AG10803 (cell line): ENCODE data around the gene MDM4.

ENCODE experiments used
- DNase-seq: peaks from one replicate; pipeline ENCODE4 v3.0.0; 2010; ENCODE audit warnings: low read depth
- H3K4me3 ChIP-seq: 2 replicates; pipeline ENCODE4 v1.5.1; 2011; ENCODE audit warnings: mild to moderate bottlenecking, low read length, control low read depth
- TF ChIP-seq, protein P1 (sequence below): conservative IDR thresholded peaks from 2 replicates; pipeline ENCODE4 v1.5.1; 2011; ENCODE audit warnings: mild to moderate bottlenecking, low read length, control low read depth, inconsistent platforms

MDM4 gene

DNA sequence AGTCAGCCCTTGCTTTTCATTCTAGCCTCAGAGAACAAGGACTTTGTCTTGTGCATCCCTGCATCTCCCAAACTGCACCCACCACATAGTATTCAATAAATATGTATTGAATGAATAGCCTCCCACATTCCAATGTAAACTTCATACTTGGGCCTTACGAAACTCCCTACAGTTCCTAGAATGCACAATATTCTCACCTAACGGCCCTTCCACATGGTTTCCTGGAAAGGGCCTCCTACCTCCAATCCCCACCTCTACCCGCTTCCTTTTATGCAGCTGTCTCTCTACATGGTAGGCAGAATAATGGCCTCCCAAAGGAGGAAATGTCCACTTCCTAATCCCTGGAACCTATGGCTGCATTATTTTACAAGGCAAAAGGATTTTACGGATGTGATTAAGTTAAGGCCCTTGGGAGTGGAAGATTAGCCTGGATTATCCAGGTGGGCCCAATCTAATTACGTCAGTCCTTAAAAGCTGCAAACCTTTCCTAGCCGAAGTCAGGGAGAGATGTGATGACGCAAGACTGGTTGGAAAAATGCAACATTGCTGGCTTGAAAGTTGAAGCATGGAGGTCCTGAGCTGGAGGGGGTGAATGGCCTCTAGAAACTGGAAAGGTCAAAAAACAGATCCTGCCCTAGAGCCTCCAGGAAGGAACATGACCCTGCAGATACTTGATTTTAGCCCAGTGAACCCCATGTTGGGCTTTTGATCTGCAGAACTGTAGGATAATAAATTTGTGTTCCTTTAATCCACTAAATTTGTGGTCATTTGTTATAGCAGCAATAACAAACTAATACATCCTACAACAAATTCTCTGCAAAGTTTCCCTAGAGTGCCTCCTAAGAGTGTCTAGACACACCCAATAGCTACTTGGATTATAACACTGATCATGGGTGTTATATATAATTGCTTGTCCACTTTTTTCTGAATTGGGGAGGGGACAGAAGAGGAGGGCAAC, 16.4 kb upstream of the MDM4 start:
- DNase-seq = no peak
- TF ChIP-seq, protein P1, sequence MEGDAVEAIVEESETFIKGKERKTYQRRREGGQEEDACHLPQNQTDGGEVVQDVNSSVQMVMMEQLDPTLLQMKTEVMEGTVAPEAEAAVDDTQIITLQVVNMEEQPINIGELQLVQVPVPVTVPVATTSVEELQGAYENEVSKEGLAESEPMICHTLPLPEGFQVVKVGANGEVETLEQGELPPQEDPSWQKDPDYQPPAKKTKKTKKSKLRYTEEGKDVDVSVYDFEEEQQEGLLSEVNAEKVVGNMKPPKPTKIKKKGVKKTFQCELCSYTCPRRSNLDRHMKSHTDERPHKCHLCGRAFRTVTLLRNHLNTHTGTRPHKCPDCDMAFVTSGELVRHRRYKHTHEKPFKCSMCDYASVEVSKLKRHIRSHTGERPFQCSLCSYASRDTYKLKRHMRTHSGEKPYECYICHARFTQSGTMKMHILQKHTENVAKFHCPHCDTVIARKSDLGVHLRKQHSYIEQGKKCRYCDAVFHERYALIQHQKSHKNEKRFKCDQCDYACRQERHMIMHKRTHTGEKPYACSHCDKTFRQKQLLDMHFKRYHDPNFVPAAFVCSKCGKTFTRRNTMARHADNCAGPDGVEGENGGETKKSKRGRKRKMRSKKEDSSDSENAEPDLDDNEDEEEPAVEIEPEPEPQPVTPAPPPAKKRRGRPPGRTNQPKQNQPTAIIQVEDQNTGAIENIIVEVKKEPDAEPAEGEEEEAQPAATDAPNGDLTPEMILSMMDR = no peak
- no peak overlapping the region for H3K4me3 ChIP-seq

DNA sequence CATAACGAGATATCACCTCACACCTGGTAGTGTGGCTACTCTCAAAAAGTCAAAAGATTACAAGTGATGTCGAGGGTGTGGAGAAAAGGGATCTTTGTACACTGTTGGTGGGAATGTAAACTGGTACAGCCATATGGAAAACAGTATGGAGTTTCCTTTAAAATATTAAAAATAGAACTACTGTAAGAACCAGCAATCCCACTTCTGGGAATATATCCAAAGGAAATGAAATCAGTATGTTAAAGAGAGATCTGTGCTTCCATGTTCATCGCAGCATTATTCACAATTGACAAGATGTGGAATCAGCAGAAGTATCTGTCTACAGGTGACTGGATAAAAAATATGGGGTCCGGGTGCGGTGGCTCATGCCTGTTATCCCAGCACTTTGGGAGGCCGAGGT, 14.0 kb upstream of the MDM4 start:
- DNase-seq = no peak
- no peak overlapping the region for H3K4me3 ChIP-seq
- TF ChIP-seq, protein P1 = no peak

DNA sequence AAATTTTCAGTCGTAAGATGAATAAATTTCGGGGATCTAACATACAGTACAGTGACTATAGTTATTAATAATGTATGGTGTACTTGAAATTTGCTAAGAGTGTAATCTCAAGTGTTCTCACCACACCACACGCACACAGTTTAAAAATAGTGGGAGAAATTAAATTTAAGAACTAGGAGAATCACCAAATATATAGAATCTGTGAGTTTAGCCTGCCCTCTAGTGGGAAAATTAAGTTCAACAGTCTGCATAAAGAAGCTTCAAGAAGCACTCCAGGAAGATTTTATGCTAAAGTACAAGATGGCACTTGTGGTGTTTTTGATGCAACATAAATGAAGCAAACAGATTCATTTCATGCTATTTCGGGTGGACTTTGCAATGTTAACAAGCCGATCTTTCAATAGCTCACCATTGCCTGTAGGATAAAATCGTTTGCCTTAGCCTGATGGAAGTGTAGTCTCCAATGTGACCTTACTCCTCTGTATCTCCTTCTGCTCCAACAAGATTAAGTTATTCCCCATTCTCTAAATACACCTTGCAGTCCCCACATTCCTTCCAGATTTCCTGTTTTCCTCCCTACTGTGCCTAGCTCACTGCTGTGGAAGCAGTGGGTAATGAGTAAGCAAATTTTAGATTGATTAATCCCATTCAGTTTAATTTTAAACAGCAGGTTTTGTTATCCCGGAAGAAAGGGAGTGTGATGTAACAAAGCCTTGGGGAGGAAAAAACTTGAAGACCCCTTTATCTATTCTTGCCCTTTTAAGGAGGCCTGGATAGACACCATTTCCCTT, 12.9 kb upstream of the MDM4 start:
- TF ChIP-seq, protein P1 = peak; percentile 75
- H3K4me3 ChIP-seq = no peak overlapping the region
- peak; percentile 73 for DNase-seq

DNA sequence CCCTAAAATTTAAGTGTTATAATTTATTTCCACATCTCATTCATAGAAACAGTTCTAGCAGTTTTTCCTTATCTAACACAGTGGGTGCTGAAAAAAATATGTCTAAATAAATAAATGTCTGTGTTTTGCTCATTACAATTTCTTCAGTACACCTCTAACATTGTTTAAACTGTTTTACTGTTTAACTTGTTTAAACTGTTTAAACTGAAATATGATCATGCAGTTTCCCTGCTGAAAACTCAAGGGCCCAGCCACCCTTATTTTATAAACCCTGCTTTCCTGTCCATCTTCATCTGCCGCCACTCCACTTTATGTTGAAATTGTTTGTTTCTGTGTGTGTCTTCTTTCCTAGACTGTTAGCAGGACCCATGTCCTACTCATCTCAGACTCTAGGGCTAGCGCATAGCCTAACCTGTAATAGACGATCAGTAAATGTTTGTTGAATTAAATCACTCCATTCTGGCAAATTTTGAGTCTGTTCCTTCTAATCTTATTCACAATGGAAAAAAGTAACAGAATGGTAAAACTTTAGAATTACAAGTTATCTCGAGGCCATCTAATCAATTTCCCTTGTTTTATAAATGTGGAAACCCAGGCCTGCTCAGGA, 12.2 kb upstream of the MDM4 start:
- TF ChIP-seq, protein P1 = no peak
- no peak for DNase-seq
- no peak overlapping the region for H3K4me3 ChIP-seq

DNA sequence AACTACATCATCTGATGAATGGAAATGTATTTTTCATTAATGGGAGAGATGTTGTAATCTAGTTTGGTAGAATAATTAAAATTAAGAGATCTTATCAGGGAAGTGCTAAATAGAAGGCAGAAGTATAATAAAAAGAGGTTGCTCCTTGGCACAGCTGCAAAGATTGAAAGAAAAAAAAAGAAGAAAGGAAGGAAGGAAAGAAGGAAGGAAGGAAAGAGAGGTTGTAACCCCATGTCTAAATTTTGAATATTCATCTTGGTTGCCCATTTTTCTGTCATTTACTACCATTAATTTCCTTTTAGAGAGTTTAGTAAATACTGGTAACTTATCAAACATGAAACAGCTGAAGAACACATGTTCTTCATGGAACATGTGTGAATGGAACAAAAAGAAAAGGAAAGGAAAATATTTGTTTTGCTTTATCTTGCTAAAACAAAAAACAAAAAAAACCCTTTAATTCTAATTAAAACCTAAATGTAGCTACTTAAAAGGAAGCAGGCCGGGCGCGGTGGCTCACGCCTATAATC, 10.5 kb upstream of the MDM4 start:
- DNase-seq = no peak
- peak overlapping the region; percentile 56 for H3K4me3 ChIP-seq
- TF ChIP-seq, protein P1 = no peak

DNA sequence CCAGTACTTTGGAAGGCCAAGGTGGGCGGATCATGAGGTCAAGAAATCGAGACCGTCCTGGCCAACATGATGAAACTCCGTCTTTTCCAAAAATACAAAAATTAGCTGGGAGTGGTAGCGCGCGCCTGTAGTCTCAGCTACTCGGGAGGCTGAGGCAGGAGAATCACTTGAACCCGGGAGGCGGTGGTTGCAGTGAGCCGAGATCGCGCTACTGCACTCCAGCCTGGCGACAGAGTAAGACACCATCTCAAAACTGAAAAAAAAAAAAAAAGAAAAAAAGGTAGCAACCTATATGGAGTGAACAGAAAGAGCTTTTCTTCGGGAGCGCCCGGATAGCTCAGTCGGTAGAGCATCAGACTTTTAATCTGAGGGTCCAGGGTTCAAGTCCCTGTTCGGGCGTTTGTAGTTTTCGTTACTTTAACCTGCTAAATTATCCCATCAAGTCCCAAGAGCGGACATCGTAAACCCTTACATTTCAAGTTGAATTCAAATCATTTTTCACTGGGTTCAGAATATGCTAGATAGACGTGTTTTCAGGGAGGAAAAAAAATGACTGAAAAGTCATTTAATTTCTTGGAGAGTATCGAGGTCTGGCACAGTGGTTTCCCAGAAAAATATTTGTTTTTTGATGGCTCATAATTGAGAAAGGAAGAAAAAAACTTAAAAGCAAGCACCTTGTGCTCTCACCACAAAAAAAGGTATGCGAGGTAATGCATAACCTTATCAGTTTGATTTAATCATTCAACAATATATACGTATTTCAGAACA, 9.8 kb upstream of the MDM4 start:
- TF ChIP-seq, protein P1 = no peak
- H3K4me3 ChIP-seq = peak overlapping the region; percentile 56
- DNase-seq = peak; percentile 95
